Fibroblast of the aortic adventitia (primary cell): ENCODE data around the gene HTT. TPM values are rescaled to one million over a fixed set of nuclear protein-coding genes. Genes with fewer than 3 reads are reported as not detected.

Experiments used
- DNase-seq: peaks from one replicate; pipeline ENCODE4 v3.0.0-alpha.2; 2010; ENCODE audit warnings: low read depth
- H3K4me3 ChIP-seq: 2 replicates; pipeline ENCODE4 v1.5.1; 2011; ENCODE audit warnings: low read depth, mild to moderate bottlenecking, control low read depth, low read length, moderate library complexity
- CTCF ChIP-seq: IDR thresholded peaks from 2 replicates; pipeline ENCODE4 v1.5.1; 2011; ENCODE audit warnings: mild to moderate bottlenecking, low read length, control low read depth, inconsistent platforms; ENCODE audit not compliant: insufficient read depth
- total RNA-seq: library from RNA; depleted of rRNA; stranded (reverse); fragments of >200 nt; gene quantifications from 2 replicates; pipeline ENCODE4 v1.2.3, GENCODE V29; 2012; ENCODE audit warnings: low replicate concordance

HTT gene
- total RNA-seq, 1 donor = 49.9 TPM

- TF ChIP-seq CTCF = no peak
- no peak overlapping the region for H3K4me3 ChIP-seq
- no peak for DNase-seq
Observed at GRCh38 chr4:3238721-3239120, 164.2 kb downstream of the HTT start.

- TF ChIP-seq CTCF = no peak
- no peak for DNase-seq
- no peak overlapping the region for H3K4me3 ChIP-seq
Observed at GRCh38 chr4:3239303-3239702, 164.8 kb downstream of the HTT start.

- no peak for TF ChIP-seq CTCF
- no peak for DNase-seq
- H3K4me3 ChIP-seq = no peak overlapping the region
Observed at GRCh38 chr4:3239998-3240920, 165.8 kb downstream of the HTT start.

- no peak for TF ChIP-seq CTCF
Observed at GRCh38 chr4:3240936-3241522, 166.5 kb downstream of the HTT start.

GRCh38 chr4:3241898-3242524 is 167.5 kb downstream of the HTT start:
- DNase-seq = peak; percentile 62
- H3K4me3 ChIP-seq = no peak overlapping the region
- TF ChIP-seq CTCF = no peak

More at GRCh38 chr4:3240936-3241522, 166.5 kb downstream of the HTT start:
- no peak for DNase-seq
- H3K4me3 ChIP-seq = no peak overlapping the region

- TF ChIP-seq CTCF = no peak
- no peak for DNase-seq
Observed at GRCh38 chr4:3243136-3243780, 168.8 kb downstream of the HTT start.

More at GRCh38 chr4:3243136-3243780, 168.8 kb downstream of the HTT start:
- no peak overlapping the region for H3K4me3 ChIP-seq
